GM18498 (cell line): ENCODE data around the gene TRPM2.

Experiments used
- ATAC-seq: cut with Tn5 transposase; IDR thresholded peaks from one replicate; pipeline ENCODE4 v1.9.1; 2021; ENCODE audit warnings: mild to moderate bottlenecking, moderate library complexity; ENCODE audit not compliant: unreplicated experiment

The TRPM2 gene

DNA sequence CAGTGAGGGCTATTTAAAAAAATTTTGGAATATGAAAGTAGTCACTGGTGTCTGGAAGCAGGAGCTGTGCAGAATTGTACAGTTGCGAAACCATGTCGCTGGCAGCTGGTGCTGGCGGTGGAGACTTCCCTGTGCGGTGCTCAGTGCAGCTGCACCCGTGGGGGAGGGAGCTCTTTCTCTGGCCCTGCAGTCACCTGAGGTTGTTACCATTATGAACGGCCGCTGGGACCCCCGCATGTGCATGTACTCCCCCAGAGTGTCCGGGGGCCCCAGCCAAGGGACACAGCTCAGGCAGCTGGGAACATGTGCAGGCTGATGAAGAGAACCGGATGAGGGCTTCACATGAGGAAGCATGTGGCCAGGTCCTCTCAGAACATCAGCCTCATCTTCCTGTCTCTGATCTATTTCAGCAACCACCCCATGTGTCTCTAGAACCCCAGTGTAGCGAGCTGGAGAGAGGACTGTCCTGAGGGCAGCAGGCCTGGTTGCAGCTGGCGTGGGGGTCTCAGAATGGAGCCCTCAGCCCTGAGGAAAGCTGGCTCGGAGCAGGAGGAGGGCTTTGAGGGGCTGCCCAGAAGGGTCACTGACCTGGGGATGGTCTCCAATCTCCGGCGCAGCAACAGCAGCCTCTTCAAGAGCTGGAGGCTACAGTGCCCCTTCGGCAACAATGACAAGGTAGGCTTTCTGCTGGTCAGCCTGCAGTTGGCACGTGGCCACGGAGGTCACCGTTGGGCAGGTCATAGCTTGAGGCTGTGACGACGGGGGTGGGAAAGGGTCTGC is at the start of gene TRPM2:
TSS of gene TRPM2 (plus strand) at position 431 of the 780 bp plus-strand sequence. CDS start at position 511, 80 bp downstream.
- ATAC-seq, result peak; percentile 63

DNA sequence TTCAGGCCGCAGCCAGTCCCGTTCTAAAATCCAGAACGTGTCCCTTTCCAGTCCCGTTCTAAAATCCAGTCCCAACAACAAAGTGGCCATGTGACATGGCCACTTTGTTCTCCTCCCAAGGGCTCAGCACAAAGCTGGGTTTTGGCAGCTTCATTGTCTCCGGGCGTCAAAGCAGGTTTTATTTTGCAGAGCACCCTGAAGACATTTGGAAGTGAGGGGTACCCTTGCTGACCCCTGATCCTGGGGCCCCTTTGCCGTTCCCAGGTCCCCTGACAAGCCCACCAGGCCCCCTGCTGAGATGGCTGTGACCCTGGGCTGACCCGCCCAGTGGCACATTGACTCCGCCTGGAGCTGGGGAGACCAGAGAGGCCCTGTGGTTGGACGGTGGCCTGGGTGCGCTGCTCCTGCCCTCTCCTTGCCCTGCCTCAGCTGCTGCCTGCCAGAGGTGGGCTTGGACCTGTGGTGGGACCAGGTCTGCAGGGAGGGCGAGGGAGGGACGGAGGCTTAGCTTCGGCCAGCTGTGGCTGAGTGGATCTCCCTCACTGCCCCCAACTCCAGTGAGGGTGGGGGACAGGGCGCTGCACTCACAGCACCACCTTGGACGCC is 49.3 kb upstream of the TRPM2 start:
- ATAC-seq, result no peak

DNA sequence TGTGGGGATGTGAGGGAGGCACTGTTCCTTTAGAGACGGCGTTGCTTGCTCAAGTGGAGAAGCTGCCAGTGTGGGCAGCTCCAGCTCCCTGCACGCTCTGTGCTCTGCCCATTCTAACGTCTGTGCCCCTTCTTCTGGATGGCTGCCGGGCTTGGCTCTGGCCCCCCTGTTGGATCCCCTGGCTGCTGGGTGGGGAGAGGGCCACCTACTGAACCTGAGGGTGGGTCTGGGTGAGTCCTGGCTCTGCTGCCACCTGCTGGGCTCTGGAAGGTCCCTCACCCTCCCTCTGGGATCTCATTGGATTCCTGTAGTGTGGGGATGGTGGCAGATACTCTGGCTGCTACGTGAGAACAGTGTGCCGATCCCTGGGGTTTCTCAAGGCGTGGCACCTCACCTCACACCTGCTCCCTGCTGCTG is 48.5 kb upstream of the TRPM2 start:
- ATAC-seq, result no peak

DNA sequence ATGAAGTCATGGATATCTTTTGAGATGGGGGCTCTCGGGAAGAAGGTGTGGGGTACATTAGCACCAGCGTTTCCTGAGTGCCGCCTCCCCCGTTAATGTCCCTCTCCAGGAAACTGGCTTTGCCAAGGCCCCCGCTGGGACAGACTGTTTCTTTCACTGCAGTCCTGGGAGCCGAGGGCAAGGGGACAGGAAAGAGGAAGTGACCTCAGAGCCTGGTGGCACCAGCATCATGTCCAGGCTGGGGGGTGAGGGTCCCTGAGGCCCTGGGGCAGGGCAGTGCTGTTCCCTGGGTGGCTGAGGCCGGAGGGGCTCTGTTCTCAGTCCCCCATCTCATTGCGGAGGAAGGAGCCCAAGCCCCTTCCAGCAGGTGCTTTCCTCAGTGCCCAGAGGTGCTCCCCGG is 47.7 kb upstream of the TRPM2 start:
- no peak for ATAC-seq

DNA sequence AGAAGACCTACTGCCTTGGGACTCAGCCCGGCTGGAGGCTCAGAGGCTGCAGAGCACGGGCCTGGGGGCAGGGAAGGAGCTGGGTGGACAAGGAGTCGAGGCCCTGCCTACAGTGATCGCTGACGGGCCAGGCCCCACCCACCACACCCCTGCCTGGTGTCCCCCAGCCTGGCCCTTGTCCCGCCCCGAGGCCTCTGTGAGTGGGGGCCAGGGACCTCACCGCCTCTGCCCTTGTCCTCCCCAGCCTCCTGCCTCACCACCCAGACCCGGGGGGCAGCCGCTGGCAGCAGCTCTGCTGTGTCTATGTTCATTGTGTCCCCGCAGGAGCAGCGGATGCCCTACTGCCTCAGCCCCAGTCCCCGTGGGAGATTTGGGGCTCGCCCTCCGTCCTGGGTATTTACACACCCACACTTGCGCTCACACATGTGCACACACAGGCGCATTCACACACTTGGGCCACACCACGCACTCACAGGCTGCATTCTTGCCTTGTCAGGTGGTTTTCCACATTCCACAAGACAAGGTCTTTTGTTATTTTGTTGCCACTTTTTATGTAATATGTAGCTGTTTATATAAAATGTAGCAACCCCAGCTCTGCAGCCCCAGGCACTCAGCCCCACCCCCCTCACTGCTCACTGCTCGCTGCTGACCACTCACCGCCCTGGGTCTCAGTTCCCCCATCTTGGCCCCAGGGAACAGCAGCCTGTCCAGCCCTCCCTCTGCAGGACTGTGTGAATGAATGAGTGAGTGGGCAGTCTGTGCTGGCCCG is 46.3 kb upstream of the TRPM2 start:
- ATAC-seq, result no peak

DNA sequence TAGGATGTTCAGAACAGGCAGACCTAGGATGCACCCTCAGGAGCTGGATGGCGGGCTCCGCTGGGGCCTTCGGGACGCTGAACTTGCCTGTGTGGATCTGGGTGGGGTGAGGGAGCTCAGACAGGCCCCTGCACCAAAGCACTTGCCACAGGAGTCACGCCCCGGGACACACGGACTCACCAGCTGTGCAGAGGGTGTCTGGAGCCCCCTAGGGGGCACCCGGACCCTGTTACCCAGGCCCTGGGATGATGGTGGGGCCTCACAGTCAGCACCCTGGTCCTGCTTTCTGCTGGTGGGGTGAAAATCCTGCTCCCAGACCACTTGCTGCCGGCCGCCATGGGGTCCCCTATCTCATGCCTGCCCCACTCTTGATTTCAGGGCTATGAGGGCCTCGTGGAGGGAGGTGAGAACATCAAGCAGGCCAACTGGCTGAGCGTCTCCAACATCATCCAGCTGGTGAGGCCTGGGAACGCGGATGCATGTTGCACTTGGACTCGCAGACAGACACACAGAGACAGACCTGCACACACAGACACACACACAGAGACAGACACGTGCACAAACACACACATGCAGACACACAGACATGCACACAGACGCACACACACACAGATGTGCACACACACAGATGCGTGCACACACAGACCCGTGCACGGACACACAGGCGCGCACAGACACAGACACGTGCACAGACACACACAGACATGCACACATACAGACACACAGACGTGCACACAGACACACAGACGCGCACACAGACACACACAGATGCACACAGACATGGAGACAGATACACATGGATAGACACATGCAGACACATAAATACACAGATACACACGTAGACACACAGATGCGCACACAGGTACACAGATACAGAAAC is 42.6 kb upstream of the TRPM2 start:
- no peak for ATAC-seq

DNA sequence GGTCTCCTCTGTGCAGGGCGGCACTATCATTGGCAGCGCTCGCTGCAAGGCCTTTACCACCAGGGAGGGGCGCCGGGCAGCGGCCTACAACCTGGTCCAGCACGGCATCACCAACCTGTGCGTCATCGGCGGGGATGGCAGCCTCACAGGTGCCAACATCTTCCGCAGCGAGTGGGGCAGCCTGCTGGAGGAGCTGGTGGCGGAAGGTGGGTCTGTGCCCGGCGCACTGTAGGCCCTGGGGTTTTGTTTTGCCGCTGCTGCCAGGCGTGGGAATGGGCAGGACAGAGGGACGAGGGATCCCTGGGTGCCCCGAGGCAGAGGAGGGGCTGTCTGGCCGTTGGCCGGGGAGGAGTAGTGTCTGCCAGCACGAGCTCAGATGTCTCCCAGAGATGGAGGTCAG is 41.3 kb upstream of the TRPM2 start:
- no peak for ATAC-seq

DNA sequence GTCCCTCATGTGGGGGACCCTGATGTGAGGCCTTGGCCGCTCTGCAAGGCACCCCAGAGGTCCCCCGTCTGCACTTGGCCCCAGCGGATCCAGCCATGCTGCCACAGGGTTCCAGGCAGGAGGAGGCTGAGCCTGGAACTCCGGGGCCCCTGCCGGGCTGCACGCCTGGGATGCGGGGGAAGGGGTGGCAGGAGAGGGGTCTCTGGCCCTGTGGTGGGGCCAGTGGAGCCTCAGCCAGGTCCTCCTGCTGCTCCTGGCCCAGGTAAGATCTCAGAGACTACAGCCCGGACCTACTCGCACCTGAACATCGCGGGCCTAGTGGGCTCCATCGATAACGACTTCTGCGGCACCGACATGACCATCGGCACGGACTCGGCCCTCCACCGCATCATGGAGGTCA is 40.7 kb upstream of the TRPM2 start:
- no peak for ATAC-seq

DNA sequence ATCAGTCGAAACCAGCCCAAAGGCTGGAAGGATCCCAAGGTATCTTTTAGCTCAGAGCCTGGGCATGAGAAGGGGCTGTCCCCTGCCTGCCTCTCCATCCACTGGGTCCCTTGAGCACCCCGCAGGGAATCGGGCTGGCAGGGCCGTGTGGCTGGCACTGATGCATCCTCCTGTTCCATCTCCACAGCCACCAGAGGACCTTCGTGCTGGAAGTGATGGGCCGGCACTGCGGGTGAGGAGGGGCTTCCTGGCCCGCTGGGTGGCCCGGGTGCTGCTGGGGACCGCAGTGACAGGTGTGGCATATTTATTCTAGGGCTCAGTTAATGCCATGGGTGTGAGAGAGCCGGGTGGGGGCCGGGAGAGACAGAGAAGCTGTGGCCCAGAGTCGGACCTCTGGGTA is 40.0 kb upstream of the TRPM2 start:
- ATAC-seq, result no peak

DNA sequence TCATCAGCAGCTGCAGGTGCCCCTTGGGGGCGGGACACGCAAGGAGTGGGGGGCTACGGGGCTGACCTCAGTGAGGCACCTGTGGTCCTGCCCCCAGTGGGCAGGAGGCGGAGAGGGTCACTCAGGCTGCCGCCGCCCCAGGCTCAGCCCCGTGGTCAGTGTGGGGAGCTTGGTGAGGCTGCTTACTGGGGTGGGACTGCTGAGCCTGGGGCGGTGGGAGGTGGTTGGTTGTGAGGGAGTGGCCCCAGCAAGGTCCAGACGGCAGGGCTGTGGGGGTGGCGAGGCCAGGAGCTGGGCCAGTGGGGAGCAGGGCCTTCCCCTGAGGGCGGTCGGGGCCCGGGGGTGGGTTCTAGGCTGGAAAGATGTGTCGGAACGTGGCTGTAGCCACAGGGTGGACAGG is 39.3 kb upstream of the TRPM2 start:
- ATAC-seq, result no peak

DNA sequence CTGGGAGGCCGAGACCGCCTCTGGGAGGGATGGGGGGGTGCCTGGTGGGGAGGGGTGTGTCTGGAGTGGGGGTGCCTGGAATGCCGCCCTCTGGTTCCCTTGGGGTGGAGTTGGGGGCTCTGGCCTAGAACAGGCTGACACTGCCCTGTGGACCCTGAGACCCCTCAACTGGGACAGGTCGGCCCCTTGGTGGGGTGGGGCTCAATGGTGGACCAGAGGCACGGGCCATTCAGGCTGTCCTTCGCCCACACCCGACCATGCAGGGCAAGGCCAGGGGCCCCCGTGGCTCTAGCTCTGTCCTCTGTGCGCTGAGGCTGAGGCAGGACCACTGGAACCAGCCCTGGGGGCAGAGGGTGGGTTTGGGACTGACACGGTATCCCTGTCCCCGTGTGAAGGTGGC is 38.9 kb upstream of the TRPM2 start:
- ATAC-seq, result no peak

DNA sequence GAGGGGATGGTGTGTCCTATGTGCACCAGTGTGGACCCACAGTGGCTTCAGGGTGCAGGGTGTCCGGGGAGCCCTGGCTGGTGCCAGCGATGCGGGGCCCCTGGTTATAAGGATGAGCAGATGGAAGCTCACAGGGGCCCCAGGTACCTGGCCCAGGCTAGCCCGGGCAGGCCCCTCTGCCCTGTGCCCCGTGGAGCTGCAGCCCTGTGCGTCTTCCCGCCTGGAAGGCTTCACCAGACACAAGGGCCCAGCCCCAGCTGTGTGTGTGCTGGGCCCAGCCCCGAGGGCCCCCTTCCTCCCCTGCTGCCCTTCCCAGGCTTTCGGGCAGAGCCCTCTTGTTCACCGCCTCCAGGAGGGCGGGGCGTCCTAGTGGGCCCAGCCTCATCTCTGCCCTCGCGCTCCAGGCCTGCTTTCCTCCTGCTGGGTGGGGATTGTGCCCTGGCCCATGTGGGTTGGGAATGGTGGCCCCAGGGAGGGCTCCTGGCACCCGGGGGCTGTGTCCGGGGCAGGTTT is 37.7 kb upstream of the TRPM2 start:
- ATAC-seq, result no peak

DNA sequence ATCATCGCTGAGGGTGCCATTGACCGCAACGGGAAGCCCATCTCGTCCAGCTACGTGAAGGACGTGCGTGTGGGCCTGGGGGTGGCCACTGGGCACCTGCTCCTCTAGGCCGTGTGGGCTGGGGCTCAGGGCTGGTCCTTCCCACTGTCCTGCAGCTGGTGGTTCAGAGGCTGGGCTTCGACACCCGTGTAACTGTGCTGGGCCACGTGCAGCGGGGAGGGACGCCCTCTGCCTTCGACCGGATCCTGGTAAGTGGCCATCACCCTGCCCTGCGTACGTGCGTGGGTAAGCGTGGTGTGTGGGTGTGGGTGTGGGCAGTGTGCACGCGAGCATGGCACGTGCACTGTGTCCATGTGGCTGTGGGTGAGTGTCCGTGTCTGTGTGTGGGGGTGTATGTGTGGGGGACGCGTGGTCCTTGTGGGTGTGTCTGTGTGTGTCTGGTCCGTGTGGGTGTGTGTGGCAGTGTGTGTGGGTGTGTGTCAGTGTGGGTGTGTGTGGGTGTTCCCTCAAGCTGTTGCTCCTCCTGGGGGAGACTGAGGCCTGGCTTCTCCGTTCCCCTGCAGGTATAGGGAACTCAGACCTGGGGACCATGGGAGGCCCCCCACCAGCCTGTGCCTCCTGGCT is 37.0 kb upstream of the TRPM2 start:
- ATAC-seq, result no peak

DNA sequence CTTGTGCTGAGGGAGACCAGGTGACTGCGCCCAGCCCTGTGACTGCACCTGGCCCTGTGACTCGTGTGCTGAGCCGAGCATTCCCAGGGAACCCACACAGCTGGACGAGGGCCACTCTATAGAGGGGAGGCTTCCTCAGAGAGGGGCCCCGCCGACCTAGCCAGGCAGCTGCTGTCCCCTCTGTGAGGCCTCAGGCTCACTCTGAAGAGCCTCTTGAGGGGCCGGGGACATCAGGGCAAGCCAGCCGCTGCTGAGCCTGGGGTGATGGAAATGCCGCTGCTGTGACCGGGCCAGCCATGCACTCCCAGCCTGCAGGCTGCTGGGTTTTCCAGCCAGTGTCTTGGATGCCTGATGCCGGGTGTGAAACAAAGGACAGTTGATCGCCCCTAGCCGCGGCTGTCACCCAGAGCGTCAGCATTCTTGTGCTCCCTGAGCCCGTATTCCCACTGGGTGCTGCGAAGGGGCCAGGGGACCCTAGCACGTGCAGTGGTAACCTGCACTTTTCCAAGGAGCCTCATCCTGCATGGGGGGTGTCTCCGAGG is 36.1 kb upstream of the TRPM2 start:
- ATAC-seq, result no peak

DNA sequence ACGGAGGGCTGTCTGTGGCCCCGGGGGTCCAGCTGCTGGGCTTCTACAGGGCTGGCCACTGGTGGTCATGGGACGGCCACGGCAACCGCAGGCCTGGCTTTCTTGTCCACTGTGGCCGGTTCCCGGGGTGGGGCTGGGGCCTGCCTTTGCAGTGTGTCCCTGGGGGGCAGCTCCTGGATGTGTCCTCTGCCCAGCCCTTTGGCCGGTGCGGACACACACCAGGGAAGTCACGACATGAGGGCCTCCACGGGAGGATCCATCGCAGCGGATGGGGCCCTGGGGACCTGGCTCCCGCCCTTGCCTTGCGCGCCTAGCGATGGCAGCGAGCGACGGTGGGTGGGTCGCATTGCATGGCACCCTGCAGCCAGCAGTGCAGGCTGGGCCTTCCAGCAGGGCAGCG is 35.5 kb upstream of the TRPM2 start:
- no peak for ATAC-seq

DNA sequence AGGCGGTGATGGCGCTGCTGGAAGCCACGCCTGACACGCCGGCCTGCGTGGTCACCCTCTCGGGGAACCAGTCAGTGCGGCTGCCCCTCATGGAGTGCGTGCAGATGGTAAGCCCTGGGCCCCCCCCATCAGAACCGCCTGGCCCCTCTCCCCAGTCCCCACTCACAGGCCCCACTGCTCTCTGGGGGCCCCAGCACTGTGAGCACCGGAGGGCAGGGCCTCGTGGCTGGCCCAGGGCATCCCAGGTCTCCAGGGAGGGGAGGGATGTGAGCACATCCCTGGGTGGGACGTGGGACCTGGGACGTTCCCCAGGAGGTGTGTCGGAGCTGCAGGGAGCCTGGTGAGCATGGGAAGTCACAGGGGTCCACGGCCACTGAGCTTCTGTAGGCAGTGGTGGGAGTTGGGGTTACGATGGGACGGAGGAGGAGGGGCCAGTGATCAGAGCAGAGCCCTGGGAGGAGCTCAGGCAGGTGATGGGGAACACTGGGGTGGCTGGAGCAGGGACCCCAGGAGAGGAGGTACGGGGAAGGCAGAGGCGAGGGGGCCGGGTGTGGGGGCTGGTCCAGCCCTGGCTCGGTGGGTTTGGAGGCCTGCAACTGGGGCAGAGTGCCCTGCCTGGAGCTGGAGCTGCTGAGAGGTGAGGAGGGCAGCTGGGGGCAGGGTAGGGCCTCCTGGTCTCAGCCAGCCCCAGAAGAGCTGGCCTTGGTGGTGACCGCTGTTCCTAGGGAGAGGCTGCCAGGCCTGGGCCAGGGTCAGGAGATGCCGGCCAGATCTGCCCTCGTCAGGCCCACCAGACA is 34.7 kb upstream of the TRPM2 start:
- ATAC-seq, result no peak

DNA sequence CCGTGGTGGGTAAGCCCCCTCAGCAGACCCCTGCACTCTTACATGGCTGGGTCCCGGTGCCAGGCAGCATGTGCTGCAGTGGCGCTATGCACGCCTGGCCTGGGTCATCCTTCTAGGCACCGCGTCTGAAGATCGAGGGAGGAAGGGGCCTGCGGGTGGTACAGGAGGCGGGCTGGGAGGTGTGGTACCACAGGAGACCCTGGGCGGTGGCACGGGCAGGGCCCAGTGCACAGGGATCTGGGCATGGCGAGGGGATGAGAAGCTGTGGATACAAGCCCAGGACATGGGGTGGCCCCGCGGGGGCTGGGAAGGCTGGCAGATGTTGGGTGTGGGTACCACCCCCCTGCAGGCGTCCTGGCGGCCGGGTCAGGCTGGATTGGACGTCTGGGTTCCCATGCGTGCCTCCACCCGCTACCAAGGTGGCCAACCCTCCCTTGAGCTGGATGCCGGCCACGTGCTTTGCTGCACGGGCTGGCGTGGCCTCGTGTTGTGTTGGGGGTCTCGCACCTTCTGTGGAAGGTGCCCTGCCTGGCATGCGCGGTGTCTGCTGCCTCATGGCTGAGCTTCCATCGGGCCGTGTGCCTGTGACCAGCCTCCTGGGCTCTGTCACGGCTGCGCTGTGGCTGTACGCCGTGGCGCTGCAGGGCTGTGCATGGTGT is 33.9 kb upstream of the TRPM2 start:
- no peak for ATAC-seq

DNA sequence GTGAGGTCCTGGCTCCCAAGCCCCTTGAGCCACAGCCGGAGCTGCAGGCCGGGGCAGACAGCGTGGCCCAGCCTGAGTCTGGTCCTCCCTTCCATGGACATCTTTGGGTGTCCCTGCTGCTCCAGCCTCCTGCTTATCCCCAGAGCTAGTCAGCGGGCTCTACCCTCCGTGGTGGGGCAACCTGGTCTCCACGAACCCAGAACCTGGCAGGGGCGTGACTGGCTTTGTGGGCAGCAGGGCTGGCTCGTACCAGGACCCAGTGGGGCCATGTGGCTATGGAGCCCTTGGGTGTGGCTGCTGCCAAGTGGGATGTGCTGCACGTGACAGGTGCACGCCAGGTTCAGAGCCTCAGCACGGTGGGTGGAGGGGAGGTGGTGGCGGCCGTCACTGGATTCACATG is 32.6 kb upstream of the TRPM2 start:
- ATAC-seq, result no peak
